Jurkat, Clone E6-1 (cell line): ENCODE results near the gene CAMTA1.

Experiments used
- DNase-seq: peaks from one replicate; pipeline ENCODE4 v3.0.0-alpha.2; 2011; ENCODE audit warnings: low read depth, low spot score
- H3K4me3 ChIP-seq: 2 replicates; pipeline ENCODE4 v1.5.1; 2011; ENCODE audit warnings: mild to moderate bottlenecking, low read length, control low read depth, moderate library complexity

CAMTA1 gene

DNA sequence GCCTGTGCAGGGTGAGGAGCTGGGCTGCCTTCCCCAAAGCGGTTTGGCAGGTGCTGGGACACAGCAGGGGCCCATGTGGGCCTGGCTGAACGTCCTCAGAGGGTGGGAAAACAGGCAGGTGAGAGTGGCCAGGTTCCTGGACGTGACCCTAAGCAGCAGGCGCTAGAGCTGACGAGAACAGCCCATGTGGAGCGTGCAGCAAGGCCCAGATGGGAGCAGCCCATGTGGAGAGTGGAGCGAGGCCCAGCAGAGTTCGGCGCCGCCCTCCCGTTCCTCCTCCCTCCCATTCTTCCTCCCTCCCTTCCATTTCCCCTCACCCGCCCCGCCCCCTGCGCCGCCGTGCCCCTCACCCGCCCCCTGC lies 671.4 kb downstream of the CAMTA1 start:
- DNase-seq: no peak
- no peak overlapping the region for H3K4me3 ChIP-seq

DNA sequence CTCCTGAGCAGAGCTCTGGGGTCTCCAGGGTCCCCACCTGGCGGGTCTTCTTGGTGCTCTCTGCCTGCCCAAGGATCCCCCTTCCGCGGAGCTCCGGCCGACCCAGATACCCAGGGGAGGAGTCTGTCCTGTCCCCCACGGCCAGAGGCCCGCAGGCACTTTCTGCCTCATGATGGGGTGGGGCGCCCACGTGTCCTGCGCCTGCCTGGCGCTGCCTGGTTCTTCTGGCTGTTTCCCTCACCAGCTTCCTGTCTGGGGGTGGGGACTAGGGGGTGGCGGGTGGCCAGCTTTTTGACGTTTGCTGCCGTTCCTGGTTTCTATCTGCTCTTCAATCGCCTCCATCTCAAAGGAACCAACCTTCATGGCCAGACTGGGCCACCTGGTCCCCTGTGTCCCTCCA lies 672.6 kb downstream of the CAMTA1 start:
- H3K4me3 ChIP-seq: no peak overlapping the region
- no peak for DNase-seq

DNA sequence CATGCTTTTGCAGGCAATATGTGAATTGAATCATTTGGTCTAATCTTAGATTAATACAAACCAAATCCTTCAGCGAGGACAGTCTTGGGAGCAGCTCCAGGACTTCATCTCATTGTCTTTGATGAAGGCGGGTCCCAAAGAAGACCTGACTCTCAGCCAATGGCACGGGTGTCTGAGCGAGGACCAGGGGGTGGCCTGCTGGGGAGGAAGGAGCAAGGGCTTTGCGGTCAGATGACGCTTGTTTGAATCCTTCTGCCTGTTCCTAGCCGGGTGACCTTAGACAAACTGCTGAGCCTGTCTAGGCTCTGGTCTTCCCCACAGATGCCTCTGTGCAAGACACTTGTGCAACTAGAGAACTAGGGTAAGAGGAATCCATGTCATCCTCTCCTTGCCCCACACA lies 673.7 kb downstream of the CAMTA1 start:
- DNase-seq: no peak
- H3K4me3 ChIP-seq: no peak overlapping the region

DNA sequence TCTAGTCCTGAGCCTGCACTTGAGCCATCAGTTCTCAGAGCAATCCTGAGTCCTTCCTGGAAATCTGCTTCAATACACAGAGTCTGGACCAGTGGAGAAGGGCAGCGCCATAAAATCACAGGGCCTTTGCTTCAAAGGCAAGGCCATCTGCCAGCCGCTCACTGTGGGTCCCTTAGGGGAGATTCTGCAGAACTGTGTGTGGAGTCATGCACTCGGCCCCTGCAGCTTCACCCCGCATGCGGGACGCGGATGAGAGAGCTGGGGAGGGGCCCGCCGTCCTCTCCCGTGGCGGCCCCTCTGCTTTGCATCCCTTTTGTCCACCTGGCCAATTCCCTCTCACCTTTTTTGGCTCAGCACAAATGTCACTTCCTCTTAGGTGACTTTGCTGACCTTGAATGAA lies 674.7 kb downstream of the CAMTA1 start:
- H3K4me3 ChIP-seq: no peak overlapping the region

DNA sequence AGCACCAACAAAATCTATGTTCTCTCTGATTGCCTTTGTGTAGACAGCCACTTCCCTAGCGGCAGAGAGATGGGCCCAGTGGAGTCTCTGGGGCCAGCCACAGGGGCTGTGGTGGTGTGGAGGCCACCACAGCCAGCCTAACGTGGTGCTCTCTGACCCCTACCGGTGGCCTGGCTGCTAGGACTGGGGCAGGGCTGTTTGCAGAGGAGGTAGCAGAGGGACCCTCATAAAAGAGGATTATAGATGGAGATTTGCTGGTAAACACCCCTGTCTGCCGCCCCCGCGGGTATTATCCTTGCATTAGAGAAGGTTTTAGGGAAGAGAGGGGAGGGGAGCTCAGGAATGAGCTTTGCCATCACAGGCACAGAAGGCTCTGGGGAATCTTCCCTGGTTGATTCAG lies 675.6 kb downstream of the CAMTA1 start:
- DNase-seq: no peak

More for the DNA sequence above, 674.7 kb downstream of the CAMTA1 start:
- no peak for DNase-seq

DNA sequence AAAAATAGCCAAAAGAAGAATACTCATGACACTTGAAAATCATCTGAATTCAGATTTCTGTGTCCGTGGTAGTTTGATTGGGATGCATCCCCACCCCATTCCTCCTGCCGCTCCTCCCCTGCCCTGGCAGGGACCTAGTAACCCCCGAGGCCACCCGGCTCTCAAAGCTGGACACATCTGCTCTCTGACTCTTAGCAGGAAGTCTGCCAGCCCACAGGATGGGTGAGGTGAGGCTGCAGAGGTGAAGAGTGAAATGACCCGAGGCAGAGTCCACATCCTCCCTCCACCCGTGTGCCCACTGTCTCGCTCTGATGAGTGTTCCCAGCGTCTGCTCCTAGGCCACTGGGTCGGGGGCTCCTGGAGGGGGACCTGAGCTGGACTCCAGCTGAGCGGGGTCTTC lies 677.4 kb downstream of the CAMTA1 start:
- no peak for DNase-seq

More for the DNA sequence above, 675.6 kb downstream of the CAMTA1 start:
- H3K4me3 ChIP-seq: no peak overlapping the region

DNA sequence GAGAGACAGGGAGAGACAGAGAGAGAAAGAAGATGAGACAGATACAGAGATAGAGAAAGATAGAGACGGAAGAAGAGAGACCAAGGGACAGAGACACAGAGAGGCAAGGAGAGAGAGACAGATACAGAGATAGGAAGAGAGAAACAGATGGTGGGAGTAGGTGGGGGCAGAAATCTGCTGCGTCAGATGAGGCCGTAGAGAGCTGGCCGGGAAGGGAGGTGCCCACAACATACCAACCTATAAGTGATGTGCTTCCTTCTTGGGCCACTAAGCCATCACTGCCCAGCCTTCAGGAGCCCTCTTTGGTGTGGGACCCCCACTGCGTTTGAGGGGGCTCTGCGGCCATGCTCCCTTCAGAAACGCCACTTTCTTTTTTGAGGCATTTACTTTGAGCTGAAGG lies 678.3 kb downstream of the CAMTA1 start:
- DNase-seq: no peak
- H3K4me3 ChIP-seq: no peak overlapping the region

More for the DNA sequence above, 677.4 kb downstream of the CAMTA1 start:
- H3K4me3 ChIP-seq: no peak overlapping the region

DNA sequence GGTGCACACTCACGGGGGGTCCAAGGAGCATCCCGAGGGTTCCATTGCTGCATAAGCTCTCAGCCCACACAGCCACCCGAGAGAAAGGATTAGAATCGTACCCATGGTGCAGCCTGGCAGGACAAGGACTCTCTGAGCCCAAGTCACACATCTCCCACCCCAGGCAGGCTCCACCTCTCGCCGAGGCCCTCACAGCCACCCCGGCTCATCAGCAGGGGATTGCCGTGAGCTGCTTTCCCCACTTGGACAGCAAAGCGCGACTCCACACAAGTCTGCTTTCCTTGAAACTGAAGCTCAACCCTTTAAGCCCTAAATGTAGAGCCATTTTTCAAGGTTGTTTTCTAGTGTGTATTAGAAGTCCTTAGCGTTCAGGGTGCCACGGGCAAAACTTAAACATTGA lies 679.5 kb downstream of the CAMTA1 start:
- no peak overlapping the region for H3K4me3 ChIP-seq
- DNase-seq: no peak

DNA sequence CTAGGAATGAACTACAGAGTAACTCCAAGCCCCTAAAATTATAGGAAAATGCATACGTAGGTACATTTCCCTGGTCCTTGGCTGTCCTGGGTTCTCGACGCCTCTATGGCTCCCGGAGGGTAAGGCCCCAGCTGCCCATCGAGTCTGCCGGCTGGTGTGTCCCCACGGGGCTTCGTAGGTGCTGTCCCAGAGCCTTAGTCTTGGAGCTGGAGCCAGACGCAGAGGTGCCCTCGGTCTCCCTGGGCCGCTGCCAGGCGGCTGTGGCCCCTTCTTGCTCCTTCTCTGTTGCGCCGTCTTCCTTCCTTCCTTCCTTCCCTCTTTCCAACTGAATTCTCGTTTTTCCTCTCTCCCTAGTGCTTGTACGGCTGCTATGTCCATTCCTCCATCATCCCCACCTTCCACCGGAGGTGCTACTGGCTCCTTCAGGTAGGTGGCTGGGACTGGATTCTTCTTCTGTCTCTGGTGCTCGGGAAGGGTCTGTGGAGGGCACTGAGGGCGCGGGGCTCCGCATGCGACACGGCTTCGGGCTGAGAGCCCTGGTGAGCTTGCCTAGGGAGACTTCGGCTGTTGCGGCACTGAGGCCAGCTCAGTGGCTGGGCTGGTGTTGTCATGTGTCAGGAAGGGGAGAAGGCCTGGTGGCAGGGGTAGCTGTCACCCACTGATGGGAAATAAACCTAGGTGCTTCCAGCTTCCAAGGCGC lies 682.4 kb downstream of the CAMTA1 start:
- H3K4me3 ChIP-seq: no peak overlapping the region

DNA sequence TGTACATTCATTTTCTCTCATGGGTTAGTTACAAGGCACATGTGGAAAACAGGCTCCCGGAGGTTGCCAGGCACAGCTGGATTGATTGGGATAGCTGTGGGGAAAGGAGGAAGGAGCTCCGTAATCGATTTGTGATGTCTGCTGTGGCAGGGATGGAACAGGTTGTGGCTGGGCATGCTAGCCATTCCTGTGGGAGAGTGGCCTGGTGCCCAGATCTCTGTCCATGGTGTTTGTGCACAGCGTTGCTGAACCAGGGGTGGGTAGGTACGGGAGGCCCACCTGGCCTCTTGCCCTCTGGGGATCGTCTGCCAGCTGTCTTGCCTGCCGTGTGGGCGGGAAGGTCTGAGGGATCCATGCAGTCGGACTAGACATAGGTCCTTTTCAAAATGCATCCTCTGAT lies 683.0 kb downstream of the CAMTA1 start:
- DNase-seq: no peak
- no peak overlapping the region for H3K4me3 ChIP-seq

More for the DNA sequence above, 682.4 kb downstream of the CAMTA1 start:
- no peak for DNase-seq

DNA sequence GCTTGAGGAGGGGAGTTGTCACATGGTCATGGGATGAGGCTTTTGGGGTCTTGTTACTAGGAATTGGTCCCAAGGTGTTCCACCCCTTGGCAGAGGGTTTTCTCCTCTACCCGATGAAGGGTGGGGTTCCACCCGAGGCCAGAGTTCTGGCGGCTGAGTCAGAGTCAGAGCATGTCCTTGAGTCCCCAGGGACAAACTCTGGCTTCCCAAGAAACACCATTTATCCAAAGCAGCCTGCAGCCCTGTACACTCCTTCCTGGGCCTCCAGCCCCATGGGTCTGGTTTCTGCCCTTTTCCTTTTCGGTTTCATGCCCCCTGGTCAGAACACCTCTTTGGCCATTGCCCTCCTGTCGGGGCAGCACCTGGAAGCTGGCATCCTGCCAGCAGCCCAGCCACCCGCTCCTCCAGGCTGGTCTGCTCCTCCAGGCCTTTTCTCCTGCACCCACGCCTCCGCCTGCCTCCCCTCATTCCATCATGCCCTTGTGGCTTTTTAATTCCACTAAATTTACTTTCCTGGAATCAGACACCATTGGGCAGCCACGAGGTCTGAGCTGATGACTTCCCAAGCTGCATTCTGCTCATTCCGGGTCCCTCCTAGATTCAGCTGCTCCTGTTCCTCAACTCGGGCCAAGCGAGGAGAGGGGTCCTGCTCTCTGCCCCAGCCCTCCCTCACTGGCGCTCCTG lies 684.1 kb downstream of the CAMTA1 start:
- H3K4me3 ChIP-seq: no peak overlapping the region
- DNase-seq: no peak

DNA sequence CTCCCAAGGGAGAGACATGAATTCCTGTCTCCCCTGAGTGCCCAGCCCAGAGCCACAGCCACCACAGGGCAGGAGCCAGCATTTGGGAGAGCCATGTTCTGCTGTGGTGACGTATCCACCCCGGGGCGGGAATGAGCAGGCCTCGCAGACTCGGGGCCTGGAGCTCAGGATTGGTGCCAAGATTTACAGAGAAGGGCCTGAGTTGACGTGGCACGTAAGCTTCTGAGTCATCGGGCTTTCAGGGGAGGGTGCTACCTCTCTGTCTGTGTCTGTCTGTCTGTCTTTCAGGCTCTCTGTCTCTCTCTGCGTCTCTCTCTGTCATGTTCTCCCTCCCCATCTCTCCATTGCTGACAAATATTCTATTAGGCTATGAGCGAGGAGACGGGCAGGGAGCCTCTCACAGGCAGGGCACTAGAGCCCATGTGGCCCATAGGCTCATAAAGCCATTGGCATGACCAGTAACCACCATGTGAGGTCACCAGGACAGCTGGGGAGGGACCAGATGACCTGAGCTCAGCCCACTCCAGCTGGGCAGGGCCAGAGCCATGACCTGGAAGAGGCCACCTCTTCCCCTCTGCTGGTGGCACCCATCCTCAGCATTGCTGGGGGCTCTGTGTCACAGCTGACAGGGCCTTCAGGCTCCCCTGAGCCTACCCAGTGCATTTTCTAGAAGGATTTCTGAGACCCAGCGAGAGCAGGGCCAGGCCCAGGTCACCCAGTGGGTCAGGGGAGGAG lies 685.8 kb downstream of the CAMTA1 start:
- no peak overlapping the region for H3K4me3 ChIP-seq
- no peak for DNase-seq

DNA sequence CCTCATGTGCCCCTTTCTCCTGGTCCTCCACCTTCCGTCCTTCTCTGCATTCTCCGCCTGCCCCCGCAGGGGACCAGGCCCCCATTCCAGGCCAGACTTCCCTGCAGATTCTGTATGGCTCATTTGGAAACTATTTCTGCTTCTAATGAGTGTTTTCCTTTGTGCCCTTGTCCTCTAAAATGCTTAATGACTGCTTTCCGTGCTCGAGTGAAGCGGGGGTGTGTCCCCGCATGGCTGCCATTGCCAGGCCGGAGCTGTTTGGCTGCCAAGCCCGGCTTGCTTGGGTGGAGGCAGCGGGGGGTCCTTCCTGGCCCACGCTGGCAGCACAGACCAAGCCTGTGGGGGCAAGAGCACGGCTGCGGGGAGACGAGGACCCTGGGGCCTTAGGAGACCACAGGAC lies 686.6 kb downstream of the CAMTA1 start:
- DNase-seq: no peak

DNA sequence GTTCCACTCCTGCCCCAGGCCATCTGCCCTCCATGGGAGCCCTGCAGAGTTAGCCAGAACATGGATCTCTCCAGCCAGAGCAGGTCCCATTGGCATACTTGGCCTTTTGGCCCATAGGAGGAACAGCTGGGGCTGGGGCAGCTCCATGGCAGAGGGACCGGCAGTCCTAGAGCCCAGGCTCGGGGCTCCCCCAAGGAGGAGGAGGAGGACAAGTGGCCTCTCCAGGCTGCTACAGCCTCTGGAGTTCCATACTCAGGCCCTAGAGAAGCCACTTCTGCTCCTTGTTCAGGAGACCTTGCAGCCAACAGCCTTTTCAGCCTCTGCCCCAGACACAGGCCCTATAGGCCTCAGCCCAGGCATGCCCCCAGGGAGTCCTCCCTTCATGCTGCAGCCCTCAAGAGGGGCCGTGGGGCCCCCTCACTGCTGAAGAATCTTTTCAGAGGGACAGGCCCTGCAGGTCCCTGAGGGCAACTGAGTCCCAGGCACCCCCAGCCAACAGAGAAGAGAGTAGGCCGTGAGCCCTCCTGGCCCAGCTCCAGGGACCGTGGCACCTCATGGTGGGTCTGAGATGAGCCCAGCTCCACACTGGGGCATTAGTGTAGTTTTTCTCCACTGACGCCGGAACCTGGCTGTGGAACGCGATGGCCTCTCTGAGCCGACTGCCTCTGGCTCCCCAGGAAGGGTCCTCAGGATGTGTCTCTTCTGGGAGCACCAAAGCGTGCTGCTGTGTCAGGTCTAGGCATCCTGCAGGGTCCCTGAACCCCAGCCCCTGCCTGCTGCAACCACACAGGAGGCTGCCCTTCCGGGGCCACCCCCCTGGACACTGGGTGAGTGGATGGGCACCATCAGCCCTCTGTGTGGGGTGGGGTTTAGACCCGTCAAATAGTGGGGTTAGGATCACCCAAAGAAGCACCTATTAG lies 688.2 kb downstream of the CAMTA1 start:
- no peak for DNase-seq
- no peak overlapping the region for H3K4me3 ChIP-seq

More for the DNA sequence above, 686.6 kb downstream of the CAMTA1 start:
- no peak overlapping the region for H3K4me3 ChIP-seq

DNA sequence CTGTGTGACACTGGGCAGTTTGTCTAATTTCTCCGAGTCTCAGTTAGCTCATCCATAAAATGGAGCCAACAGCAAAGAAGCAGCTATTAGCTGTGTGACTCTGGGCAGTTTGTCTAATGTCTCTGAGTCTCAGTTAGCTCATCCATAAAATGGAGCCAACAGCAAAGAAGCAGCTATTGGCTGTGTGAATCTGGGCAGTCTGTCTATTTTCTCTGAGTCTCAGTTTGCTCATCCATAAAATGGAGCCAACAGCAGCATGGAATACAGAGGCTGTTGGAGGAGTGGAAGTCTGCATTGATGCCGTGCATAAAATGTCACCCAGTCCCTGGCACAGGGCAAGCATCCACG lies 688.9 kb downstream of the CAMTA1 start:
- H3K4me3 ChIP-seq: no peak overlapping the region
- DNase-seq: no peak

DNA sequence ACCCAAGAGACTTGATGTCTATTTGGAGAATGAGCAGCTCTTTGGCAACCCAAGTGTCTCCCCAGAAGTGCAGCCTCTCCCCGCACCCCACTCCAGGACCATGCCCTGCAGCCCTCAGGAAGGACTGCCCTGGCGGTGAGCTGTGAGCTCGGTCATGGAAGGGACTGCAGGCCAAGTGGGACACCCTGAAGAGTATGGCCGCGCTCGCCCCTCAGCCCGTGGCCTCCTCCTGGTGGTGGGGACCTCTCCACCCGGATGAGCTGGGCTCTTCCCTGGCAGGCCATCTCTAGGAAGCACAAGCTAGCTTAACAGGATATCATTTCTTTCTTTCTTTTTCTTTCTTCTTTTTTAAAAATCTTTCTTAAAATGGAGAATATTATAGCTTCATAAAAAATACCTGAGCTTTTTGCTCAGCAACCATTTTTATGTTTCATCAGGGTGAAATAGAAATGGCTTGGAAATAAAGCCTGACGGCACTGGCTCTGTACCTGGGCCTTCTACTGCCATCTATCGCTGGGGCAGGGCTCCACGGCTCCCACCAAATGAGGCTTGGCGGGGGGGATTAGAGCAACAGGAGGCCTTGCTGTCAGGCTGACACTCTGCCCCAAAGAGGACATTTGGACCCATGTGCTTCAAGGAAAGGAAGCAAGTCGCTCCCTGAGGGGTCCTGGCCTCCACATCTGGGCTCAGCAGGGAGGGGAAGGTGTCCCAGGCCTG lies 689.7 kb downstream of the CAMTA1 start:
- H3K4me3 ChIP-seq: no peak overlapping the region
- no peak for DNase-seq

DNA sequence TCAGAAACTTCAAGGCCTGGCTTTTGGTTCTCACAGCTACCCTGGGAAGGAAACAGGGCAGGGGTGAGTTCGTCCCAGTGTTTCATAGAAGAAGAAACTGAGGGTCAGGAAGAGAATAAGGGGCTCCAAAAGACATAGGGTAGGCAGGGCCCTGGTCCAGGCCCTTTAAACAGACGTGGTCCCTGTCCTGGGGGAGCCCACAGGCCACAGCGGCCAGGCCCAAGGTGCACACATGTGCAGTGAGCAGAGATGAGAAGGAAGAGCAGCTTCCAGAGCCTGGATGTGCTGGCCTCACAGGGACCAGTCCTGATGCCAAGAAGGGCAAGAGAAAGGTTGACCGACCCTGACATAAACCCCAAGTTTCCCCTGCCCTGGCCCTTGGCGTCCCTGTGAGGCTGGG lies 690.4 kb downstream of the CAMTA1 start:
- DNase-seq: no peak
- no peak overlapping the region for H3K4me3 ChIP-seq

DNA sequence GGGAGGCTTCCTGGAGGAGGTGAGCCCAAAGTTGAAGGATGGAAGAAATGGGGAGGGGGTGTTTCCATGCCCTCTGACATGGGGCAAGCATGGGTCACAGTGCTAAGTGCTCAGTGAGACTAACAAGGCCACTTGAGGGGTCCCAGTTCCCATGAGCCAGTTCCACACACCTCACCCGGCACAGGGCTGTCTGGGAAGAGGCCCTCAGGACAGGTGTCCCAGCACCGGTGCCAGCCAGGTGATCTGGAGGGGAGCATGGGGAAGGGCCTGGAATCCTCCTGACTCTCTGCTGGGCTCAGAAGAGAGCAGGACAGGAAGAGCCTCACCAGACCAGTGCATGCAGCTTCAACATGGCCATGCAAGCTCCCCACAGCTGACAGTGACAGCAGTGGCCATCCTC lies 691.1 kb downstream of the CAMTA1 start:
- no peak for DNase-seq
- no peak overlapping the region for H3K4me3 ChIP-seq
